DMS79 (cell line): ENCODE results near the gene CTBP1.

Source experiments
- DNase-seq: peaks from one replicate; lab custom pipeline; 2025; lab: John Stamatoyannopoulos, UW

CTBP1 gene

GRCh38 chr4:1195109-1195671 lies 53.7 kb downstream of the CTBP1 start:
- no peak for DNase-seq

GRCh38 chr4:1194010-1194900 lies 54.7 kb downstream of the CTBP1 start:
- no peak for DNase-seq

- no peak for DNase-seq
Measured at GRCh38 chr4:1193206-1194009, 55.5 kb downstream of the CTBP1 start.

- no peak for DNase-seq
Measured at GRCh38 chr4:1192493-1193205, 56.3 kb downstream of the CTBP1 start.

- DNase-seq, result no peak
Measured at GRCh38 chr4:1192091-1192492, 56.8 kb downstream of the CTBP1 start.

- no peak for DNase-seq
Measured at GRCh38 chr4:1191621-1192020, 57.3 kb downstream of the CTBP1 start.

- DNase-seq, result no peak
Measured at GRCh38 chr4:1187182-1187581, 61.7 kb downstream of the CTBP1 start.

- DNase-seq, result no peak
Measured at GRCh38 chr4:1183985-1184773, 64.8 kb downstream of the CTBP1 start.

- no peak for DNase-seq
Measured at GRCh38 chr4:1182313-1182712, 66.6 kb downstream of the CTBP1 start.

GRCh38 chr4:1180663-1181062 lies 68.3 kb downstream of the CTBP1 start:
- no peak for DNase-seq

- DNase-seq, result no peak
Measured at GRCh38 chr4:1179976-1180375, 69.0 kb downstream of the CTBP1 start.

GRCh38 chr4:1179089-1179441 lies 69.9 kb downstream of the CTBP1 start:
- no peak for DNase-seq

- no peak for DNase-seq
Measured at GRCh38 chr4:1178300-1179088, 70.4 kb downstream of the CTBP1 start.

- no peak for DNase-seq
Measured at GRCh38 chr4:1177274-1178141, 71.4 kb downstream of the CTBP1 start.

- no peak for DNase-seq
Measured at GRCh38 chr4:1176398-1177273, 72.3 kb downstream of the CTBP1 start.

GRCh38 chr4:1175635-1176229 lies 73.2 kb downstream of the CTBP1 start:
- no peak for DNase-seq

GRCh38 chr4:1174941-1175634 lies 73.8 kb downstream of the CTBP1 start:
- DNase-seq, result no peak
